Vagina (tissue), 2 donors: ENCODE data around the gene CHAT. TPM values are rescaled to one million over a fixed set of nuclear protein-coding genes. Genes with fewer than 3 reads are reported as not detected.
A peak's percentile ranks its signal among the peaks of the same experiment; 100 is the strongest.

Experiments used
- DNase-seq, 2 donors: peaks; one replicate each; pipeline ENCODE4 v3.0.0-alpha.2; 2017; ENCODE audit errors: extremely low spot score in 2 of 2
- H3K27ac ChIP-seq: fragments of 200-600 bp; sonication (generic); one replicate; pipeline ENCODE4 v1.5.1; 2019
- H3K27me3 ChIP-seq: fragments of 200-600 bp; sonication (generic); one replicate; pipeline ENCODE4 v1.5.1; 2019
- H3K36me3 ChIP-seq, 2 donors: fragments of 200-600 bp; sonication (generic); one replicate each; pipeline ENCODE4 v1.5.1; 2017 to 2019
- H3K4me1 ChIP-seq: fragments of 200-600 bp; sonication (generic); one replicate; pipeline ENCODE4 v1.5.1; 2019
- H3K4me3 ChIP-seq, 2 donors: fragments of 200-600 bp; sonication (generic); 1 replicate in 1 of 2; 2 replicates in 1 of 2; pipeline ENCODE4 v1.5.1; 2016 to 2019
- H3K9me3 ChIP-seq: fragments of 200-600 bp; sonication (generic); one replicate; pipeline ENCODE4 v1.5.1; 2019
- CTCF ChIP-seq, 3 experiments: fragments of 450-650 bp in 2 of 3; fragments of 200-600 bp in 1 of 3; sonication (generic) in 1 of 3; IDR thresholded peaks; one replicate each; pipeline ENCODE4 v1.5.1; 2017 to 2019; ENCODE audit warnings: antibody characterized with exemption in 3 of 3, mild to moderate bottlenecking in 2 of 3, moderate library complexity in 2 of 3
- POLR2A ChIP-seq, 2 donors: fragments of 450-650 bp; IDR thresholded peaks; one replicate each; pipeline ENCODE4 v1.6.1; 2017; ENCODE audit warnings: antibody characterized with exemption in 2 of 2, mild to moderate bottlenecking in 2 of 2, moderate library complexity in 2 of 2
- POLR2AphosphoS5 ChIP-seq, 2 donors: sonication (generic); formaldehyde crosslinking; IDR thresholded peaks; one replicate each; pipeline ENCODE4 v1.9.0; 2017; ENCODE audit warnings: antibody characterized with exemption in 2 of 2, mild to moderate bottlenecking in 2 of 2, low read depth in 1 of 2; ENCODE audit not compliant: insufficient read depth in 1 of 2
- intact Hi-C: fragments of 100-400 bp; cut with DNase I; formaldehyde crosslinking; loops from one replicate; pipeline ENCODE4 v1.15.1; 2023
- total RNA-seq: library from RNA; depleted of rRNA; stranded (reverse); fragments of >200 nt; gene quantifications from one replicate; pipeline ENCODE4 v1.2.3, GENCODE V29; 2016

CHAT gene
- total RNA-seq, 1 donor from 2014 or later: not detected

- Histone ChIP-seq H3K27ac (no peak overlapping the region), H3K4me3 (no peak overlapping the region), H3K9me3 (no peaks in the 10 kb centered on the region), H3K36me3 (no peaks in the 10 kb centered on the region), H3K4me1 (no peaks in the 10 kb centered on the region), H3K27me3 (no peaks in the 10 kb centered on the region)
- no peak for DNase-seq
- TF ChIP-seq POLR2A (IDR thresholded peaks at IDR 0.05) (no peak), CTCF (IDR thresholded peaks at IDR 0.05) (no peak), POLR2AphosphoS5 (IDR thresholded peaks at IDR 0.05; ENCODE audit: insufficient read depth in 1 of 2, low read depth in 1 of 2) (no peak)
- intact Hi-C loops: no loop called here
Observed at GRCh38 chr10:49643241-49644034, 29.6 kb downstream of the CHAT start.

- Histone ChIP-seq H3K4me3 (no peak overlapping the region), H3K4me1 (no peaks in the 10 kb centered on the region), H3K36me3 (no peaks in the 10 kb centered on the region), H3K9me3 (no peaks in the 10 kb centered on the region), H3K27ac (no peak overlapping the region), H3K27me3 (no peaks in the 10 kb centered on the region)
- intact Hi-C loops: no loop called here
- no peak for TF ChIP-seq CTCF (IDR thresholded peaks at IDR 0.05)
- TF ChIP-seq POLR2A (IDR thresholded peaks at IDR 0.05): no peak
- TF ChIP-seq POLR2AphosphoS5 (IDR thresholded peaks at IDR 0.05; ENCODE audit: insufficient read depth in 1 of 2, low read depth in 1 of 2): no peak
- no peak for DNase-seq
Observed at GRCh38 chr10:49644035-49644646, 30.3 kb downstream of the CHAT start.

GRCh38 chr10:49645417-49645816, 31.6 kb downstream of the CHAT start:
- Histone ChIP-seq H3K27ac (no peak overlapping the region), H3K36me3 (no peaks in the 10 kb centered on the region), H3K9me3 (no peaks in the 10 kb centered on the region), H3K27me3 (no peaks in the 10 kb centered on the region), H3K4me1 (no peaks in the 10 kb centered on the region), H3K4me3 (no peak overlapping the region)
- no peak for TF ChIP-seq POLR2A (IDR thresholded peaks at IDR 0.05)
- no peak for TF ChIP-seq POLR2AphosphoS5 (IDR thresholded peaks at IDR 0.05; ENCODE audit: insufficient read depth in 1 of 2, low read depth in 1 of 2)
- no peak for TF ChIP-seq CTCF (IDR thresholded peaks at IDR 0.05)
- DNase-seq: no peak
- intact Hi-C loops: no loop called here

- Histone ChIP-seq H3K4me1 (no peaks in the 10 kb centered on the region), H3K9me3 (no peaks in the 10 kb centered on the region), H3K27me3 (no peaks in the 10 kb centered on the region), H3K4me3 (no peak overlapping the region), H3K36me3 (no peaks in the 10 kb centered on the region), H3K27ac (no peak overlapping the region)
- intact Hi-C loops: no loop called here
- peak; percentile 81 to 82 for DNase-seq
- TF ChIP-seq POLR2A (IDR thresholded peaks at IDR 0.05) (no peak), POLR2AphosphoS5 (IDR thresholded peaks at IDR 0.05; ENCODE audit: insufficient read depth in 1 of 2, low read depth in 1 of 2) (no peak), CTCF (IDR thresholded peaks at IDR 0.05) (no peak)
Observed at GRCh38 chr10:49645871-49646870, 32.3 kb downstream of the CHAT start.
